NT2/D1 (cell line): ENCODE results near the gene HMOX1.

Experiments
- DNase-seq: peaks from one replicate; pipeline ENCODE4 v3.0.0-alpha.2; 2011; ENCODE audit warnings: low read depth, low spot score
- H3K27me3 ChIP-seq: 2 replicates; pipeline ENCODE4 v1.6.0; 2011; ENCODE audit warnings: mild to moderate bottlenecking; ENCODE audit not compliant: insufficient read length, insufficient read depth
- H3K36me3 ChIP-seq: 2 replicates; pipeline ENCODE4 v1.6.1; 2011; ENCODE audit warnings: mild to moderate bottlenecking, low read length, mixed read lengths; ENCODE audit not compliant: insufficient read depth, insufficient read length
- H3K4me1 ChIP-seq: 2 replicates; pipeline ENCODE4 v1.5.1; 2011; ENCODE audit not compliant: insufficient read depth, insufficient read length
- H3K4me3 ChIP-seq: 2 replicates; pipeline ENCODE4 v1.5.1; 2011; ENCODE audit warnings: low read depth; ENCODE audit not compliant: insufficient read length
- H3K9ac ChIP-seq: 2 replicates; pipeline ENCODE4 v1.6.0; 2011; ENCODE audit warnings: low read depth; ENCODE audit not compliant: insufficient read length
- H3K9me3 ChIP-seq: 2 replicates; pipeline ENCODE4 v1.5.1; 2011; ENCODE audit warnings: mild to moderate bottlenecking, low read length; ENCODE audit not compliant: insufficient read depth
- SUZ12 ChIP-seq: IDR thresholded peaks from 2 replicates; pipeline ENCODE4 v1.6.1; 2011; ENCODE audit not compliant: insufficient read length, insufficient read depth; ENCODE audit errors: extremely low read depth
- YY1 ChIP-seq: IDR thresholded peaks from 2 replicates; pipeline ENCODE4 v1.6.1; 2011; ENCODE audit not compliant: insufficient read length, insufficient read depth
- ZNF274 ChIP-seq: IDR thresholded peaks from 2 replicates; pipeline ENCODE4 v1.6.1; 2011; ENCODE audit warnings: mild to moderate bottlenecking, low read depth, low read length

The HMOX1 gene

DNA sequence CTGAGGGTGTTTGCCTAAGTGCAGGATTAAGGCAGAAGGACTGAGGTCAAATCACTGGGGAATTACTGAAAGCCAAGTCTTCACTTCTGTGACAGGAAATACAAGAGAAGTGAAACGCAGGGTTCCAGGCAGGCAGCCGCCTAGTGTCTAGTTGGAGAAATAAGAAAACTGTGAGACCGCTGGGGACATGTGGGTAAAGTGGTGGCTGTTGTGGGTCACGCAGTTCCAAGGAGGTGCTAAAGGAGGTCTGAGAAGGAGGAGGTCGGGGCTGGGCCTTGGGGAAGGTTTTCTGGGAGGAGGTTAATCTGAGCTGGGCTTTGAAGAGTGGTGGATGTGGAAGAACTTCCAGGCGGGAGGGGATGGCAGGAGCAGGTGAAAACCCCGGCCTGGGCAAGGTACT is 30.2 kb downstream of the HMOX1 start:
- Histone ChIP-seq H3K9me3 (no peaks in the 10 kb centered on the region), H3K9ac (no peak overlapping the region), H3K27me3 (no peaks in the 10 kb centered on the region), H3K4me1 (no peaks in the 10 kb centered on the region), H3K4me3 (no peak overlapping the region), H3K36me3 (peaks cover 94% of the 10 kb centered on the region)
- no peak for TF ChIP-seq YY1
- no peak for TF ChIP-seq ZNF274
- no peak for TF ChIP-seq SUZ12
- no peak for DNase-seq

DNA sequence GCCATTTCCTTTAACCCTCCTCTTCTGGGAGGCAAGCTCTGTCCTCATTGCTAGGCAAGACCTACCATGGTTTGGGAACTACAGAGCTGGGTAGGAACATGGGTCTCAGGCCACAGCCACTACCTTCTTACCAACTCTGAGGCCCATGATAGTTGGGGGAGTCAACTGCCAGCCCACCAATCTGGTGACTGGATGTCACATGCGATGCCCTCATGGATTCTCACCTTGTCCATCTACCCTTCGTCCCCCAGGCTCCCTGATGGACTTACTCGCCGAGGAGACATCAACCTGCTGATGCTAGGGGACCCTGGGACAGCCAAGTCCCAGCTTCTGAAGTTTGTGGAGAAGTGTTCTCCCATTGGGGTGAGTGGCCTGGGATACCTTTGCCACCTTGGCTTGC is 32.7 kb downstream of the HMOX1 start:
- no peak overlapping the region for H3K4me3 ChIP-seq
- H3K4me1 ChIP-seq: no peaks in the 10 kb centered on the region
- TF ChIP-seq SUZ12 (no peak), YY1 (no peak), ZNF274 (no peak)
- H3K27me3 ChIP-seq: no peaks in the 10 kb centered on the region
- no peak for DNase-seq
- H3K9ac ChIP-seq: no peak overlapping the region
- no peaks in the 10 kb centered on the region for H3K9me3 ChIP-seq
- peaks cover 91% of the 10 kb centered on the region for H3K36me3 ChIP-seq

GRCh38 chr22:35417606-35418005 is 36.7 kb downstream of the HMOX1 start:
- peaks cover 3% of the 10 kb centered on the region for H3K4me1 ChIP-seq
- no peak overlapping the region for H3K4me3 ChIP-seq
- TF ChIP-seq ZNF274: no peak
- TF ChIP-seq SUZ12: no peak
- no peak for TF ChIP-seq YY1
- H3K9ac ChIP-seq: no peak overlapping the region
- H3K9me3 ChIP-seq: no peaks in the 10 kb centered on the region
- H3K36me3 ChIP-seq: peaks cover 92% of the 10 kb centered on the region
- no peak for DNase-seq
- H3K27me3 ChIP-seq: no peaks in the 10 kb centered on the region

GRCh38 chr22:35418088-35418487 is 37.2 kb downstream of the HMOX1 start:
- Histone ChIP-seq H3K36me3 (peaks cover 94% of the 10 kb centered on the region), H3K4me3 (no peak overlapping the region), H3K9me3 (no peaks in the 10 kb centered on the region), H3K9ac (no peak overlapping the region), H3K27me3 (no peaks in the 10 kb centered on the region), H3K4me1 (peaks cover 3% of the 10 kb centered on the region)
- TF ChIP-seq ZNF274: no peak
- DNase-seq: no peak

GRCh38 chr22:35418731-35419130 is 37.8 kb downstream of the HMOX1 start:
- H3K9ac ChIP-seq: no peak overlapping the region
- no peak overlapping the region for H3K4me3 ChIP-seq
- H3K36me3 ChIP-seq: peaks cover 95% of the 10 kb centered on the region
- no peaks in the 10 kb centered on the region for H3K9me3 ChIP-seq
- peaks cover 3% of the 10 kb centered on the region for H3K4me1 ChIP-seq
- no peak for DNase-seq
- no peaks in the 10 kb centered on the region for H3K27me3 ChIP-seq
- TF ChIP-seq YY1: no peak

DNA sequence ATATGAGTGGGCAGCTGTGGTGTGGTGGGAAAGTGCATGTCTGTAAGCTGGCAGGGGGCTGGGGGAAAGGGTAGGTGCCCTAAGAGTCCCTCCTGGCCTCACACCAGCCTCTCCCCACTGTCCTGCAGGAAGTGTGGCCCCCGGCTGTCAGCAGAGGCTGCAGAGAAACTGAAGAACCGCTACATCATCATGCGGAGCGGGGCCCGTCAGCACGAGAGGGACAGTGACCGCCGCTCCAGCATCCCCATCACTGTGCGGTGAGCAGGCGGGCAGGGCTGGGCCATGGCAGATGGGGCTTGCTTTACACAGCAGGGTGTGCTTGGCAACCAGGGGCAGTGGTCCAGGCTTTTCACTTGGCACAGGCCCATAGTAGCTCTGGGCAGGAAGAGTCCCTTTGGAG is 38.9 kb downstream of the HMOX1 start:
- no peaks in the 10 kb centered on the region for H3K27me3 ChIP-seq

DNA sequence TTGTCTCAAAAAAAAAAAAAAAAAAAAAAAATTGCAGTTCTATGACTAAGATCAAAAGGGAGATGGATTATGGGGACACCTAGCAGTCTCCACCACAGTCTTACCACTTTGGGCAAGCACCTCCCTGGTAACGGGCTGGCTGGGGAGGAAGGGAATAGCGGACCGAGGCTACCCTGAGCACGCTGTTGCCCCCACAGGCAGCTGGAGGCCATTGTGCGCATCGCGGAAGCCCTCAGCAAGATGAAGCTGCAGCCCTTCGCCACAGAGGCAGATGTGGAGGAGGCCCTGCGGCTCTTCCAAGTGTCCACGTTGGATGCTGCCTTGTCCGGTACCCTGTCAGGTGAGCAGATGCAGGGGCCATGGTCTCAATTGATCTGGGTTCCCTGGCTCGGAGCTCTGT is 40.2 kb downstream of the HMOX1 start:
- Histone ChIP-seq H3K4me3 (no peak overlapping the region), H3K9ac (no peak overlapping the region), H3K27me3 (no peaks in the 10 kb centered on the region), H3K4me1 (peaks cover 16% of the 10 kb centered on the region), H3K9me3 (no peaks in the 10 kb centered on the region), H3K36me3 (peaks cover 91% of the 10 kb centered on the region)
- DNase-seq: no peak
- TF ChIP-seq ZNF274 (no peak), SUZ12 (no peak)

More for the DNA sequence above, 38.9 kb downstream of the HMOX1 start:
- H3K36me3 ChIP-seq: peaks cover 95% of the 10 kb centered on the region
- peaks cover 10% of the 10 kb centered on the region for H3K4me1 ChIP-seq
- no peaks in the 10 kb centered on the region for H3K9me3 ChIP-seq
- no peak overlapping the region for H3K9ac ChIP-seq
- H3K4me3 ChIP-seq: no peak overlapping the region
- no peak for TF ChIP-seq ZNF274
- no peak for TF ChIP-seq YY1
- TF ChIP-seq SUZ12: no peak
- DNase-seq: no peak

GRCh38 chr22:35422145-35422544 is 41.2 kb downstream of the HMOX1 start:
- Histone ChIP-seq H3K9ac (no peak overlapping the region), H3K27me3 (no peaks in the 10 kb centered on the region), H3K4me3 (no peak overlapping the region), H3K36me3 (peaks cover 85% of the 10 kb centered on the region), H3K9me3 (no peaks in the 10 kb centered on the region), H3K4me1 (peaks cover 19% of the 10 kb centered on the region)
- TF ChIP-seq ZNF274: no peak
- no peak for TF ChIP-seq YY1
- no peak for TF ChIP-seq SUZ12
- no peak for DNase-seq
